CD8-positive, alpha-beta memory T cell (primary cell): ENCODE measurements around the gene PNLIP. TPM values are rescaled to one million over a fixed set of nuclear protein-coding genes. Genes with fewer than 3 reads are reported as not detected.

Source experiments
- CTCF ChIA-PET: fragments of 350-600 bp; sonication (Branson Sonifier 250); formaldehyde crosslinking; loops from one replicate; lab custom pipeline; 2021; ENCODE audit warnings: antibody characterized with exemption; lab: Charles Lee
- POLR2A ChIA-PET: fragments of 350-600 bp; sonication (Branson Sonifier 250); formaldehyde crosslinking; loops from one replicate; lab custom pipeline; 2021; ENCODE audit warnings: antibody characterized with exemption; lab: Charles Lee
- DNase-seq, 5 donors: peaks; one replicate each; pipeline versions ENCODE4 v3.0.0 to v3.0.0-alpha.2; 2020 to 2022; ENCODE audit warnings: mixed read lengths in 1 of 5
- H3K27ac ChIP-seq: one replicate; pipeline ENCODE4 v1.7.0; 2013; ENCODE audit warnings: low read depth, mild to moderate bottlenecking, low read length, moderate library complexity
- H3K27me3 ChIP-seq: 2 replicates; pipeline ENCODE4 v1.7.0; 2013; ENCODE audit warnings: low read length, mild to moderate bottlenecking; ENCODE audit not compliant: insufficient read depth, poor library complexity, severe bottlenecking
- H3K36me3 ChIP-seq: 2 replicates; pipeline ENCODE4 v1.7.0; 2013; ENCODE audit warnings: mild to moderate bottlenecking, low read length, moderate library complexity; ENCODE audit not compliant: insufficient read depth
- H3K4me1 ChIP-seq: 2 replicates; pipeline ENCODE4 v1.7.0; 2013; ENCODE audit warnings: mild to moderate bottlenecking, low read length, moderate library complexity; ENCODE audit not compliant: insufficient read depth
- H3K4me3 ChIP-seq: 2 replicates; pipeline ENCODE4 v1.7.0; 2013; ENCODE audit warnings: mild to moderate bottlenecking, low read length
- H3K9me3 ChIP-seq: 2 replicates; pipeline ENCODE4 v1.7.0; 2013; ENCODE audit warnings: mild to moderate bottlenecking, low read length
- H3K27ac Mint-ChIP-seq, 8 donors: one replicate each; pipeline ENCODE4 v1.8.0; 2020 to 2021; ENCODE audit warnings: mixed read lengths in 8 of 8, mild to moderate bottlenecking in 6 of 8, inconsistent platforms in 3 of 8, moderate library complexity in 3 of 8
- H3K27me3 Mint-ChIP-seq, 2 donors: one replicate each; pipeline ENCODE4 v1.8.0; 2020 to 2021; ENCODE audit warnings: mixed read lengths in 2 of 2, mild to moderate bottlenecking in 1 of 2, moderate library complexity in 1 of 2
- H3K36me3 Mint-ChIP-seq, 3 donors: one replicate each; pipeline ENCODE4 v1.8.0; 2020 to 2021; ENCODE audit warnings: mixed read lengths in 3 of 3, inconsistent platforms in 1 of 3, mild to moderate bottlenecking in 1 of 3
- H3K4me1 Mint-ChIP-seq, 3 donors: one replicate each; pipeline ENCODE4 v1.8.0; 2020 to 2021; ENCODE audit warnings: mixed read lengths in 3 of 3, inconsistent platforms in 1 of 3, mild to moderate bottlenecking in 1 of 3
- H3K4me3 Mint-ChIP-seq, 7 donors: one replicate each; pipeline ENCODE4 v1.8.0; 2020 to 2021; ENCODE audit warnings: mixed read lengths in 7 of 7, mild to moderate bottlenecking in 6 of 7, moderate library complexity in 4 of 7, inconsistent platforms in 2 of 7
- H3K9me3 Mint-ChIP-seq, 5 donors: one replicate each; pipeline ENCODE4 v1.8.0; 2020 to 2022; ENCODE audit warnings: mixed read lengths in 5 of 5, mild to moderate bottlenecking in 3 of 5, moderate library complexity in 2 of 5, inconsistent platforms in 1 of 5
- polyA plus RNA-seq: library from polyadenylated mRNA; unstranded; fragments of 300-500 nt; fragmentation: Illumina TruSeq; gene quantifications from one replicate; pipeline ENCODE4 v1.2.3, GENCODE V29; 2021
- total RNA-seq, 2 experiments: library from RNA; stranded (reverse); gene quantifications; one replicate each; pipeline ENCODE4 v1.2.3, GENCODE V29; 2021

The PNLIP gene
- total and polyA plus RNA-seq, 3 experiments from 2014 or later = not detected

- Histone ChIP-seq H3K9me3 (no peaks in the 10 kb centered on the region), H3K4me3 (no peak overlapping the region), H3K36me3 (no peaks in the 10 kb centered on the region), H3K27me3 (no peaks in the 10 kb centered on the region), H3K4me1 (no peaks in the 10 kb centered on the region), H3K27ac (no peak overlapping the region)
- no peak overlapping the region for H3K4me3 Mint-ChIP-seq
- peaks cover 0 to 5% (median 2%) of the 10 kb centered on the region in 5 donors for H3K9me3 Mint-ChIP-seq
- no peaks in the 10 kb centered on the region for H3K4me1 Mint-ChIP-seq
- no peaks in the 10 kb centered on the region for H3K36me3 Mint-ChIP-seq
- DNase-seq = no peak
- no peak overlapping the region for H3K27ac Mint-ChIP-seq
- no peaks in the 10 kb centered on the region for H3K27me3 Mint-ChIP-seq
- CTCF ChIA-PET = no interaction called here
- POLR2A ChIA-PET = no interaction called here
These were observed 8.9 kb downstream of the PNLIP start for GRCh38 chr10:116554628-116555027.

- Mint-ChIP-seq H3K27ac (no peak overlapping the region), H3K9me3 (peaks cover 0 to 5% (median 2%) of the 10 kb centered on the region in 5 donors), H3K36me3 (no peaks in the 10 kb centered on the region), H3K27me3 (no peaks in the 10 kb centered on the region), H3K4me3 (no peak overlapping the region), H3K4me1 (no peaks in the 10 kb centered on the region)
- Histone ChIP-seq H3K36me3 (no peaks in the 10 kb centered on the region), H3K9me3 (no peaks in the 10 kb centered on the region), H3K27me3 (no peaks in the 10 kb centered on the region), H3K4me3 (no peak overlapping the region), H3K27ac (no peak overlapping the region), H3K4me1 (no peaks in the 10 kb centered on the region)
- ChIA-PET CTCF (no interaction called here), POLR2A (no interaction called here)
- DNase-seq = no peak
These were observed 10.1 kb downstream of the PNLIP start for GRCh38 chr10:116555880-116556279.

DNA sequence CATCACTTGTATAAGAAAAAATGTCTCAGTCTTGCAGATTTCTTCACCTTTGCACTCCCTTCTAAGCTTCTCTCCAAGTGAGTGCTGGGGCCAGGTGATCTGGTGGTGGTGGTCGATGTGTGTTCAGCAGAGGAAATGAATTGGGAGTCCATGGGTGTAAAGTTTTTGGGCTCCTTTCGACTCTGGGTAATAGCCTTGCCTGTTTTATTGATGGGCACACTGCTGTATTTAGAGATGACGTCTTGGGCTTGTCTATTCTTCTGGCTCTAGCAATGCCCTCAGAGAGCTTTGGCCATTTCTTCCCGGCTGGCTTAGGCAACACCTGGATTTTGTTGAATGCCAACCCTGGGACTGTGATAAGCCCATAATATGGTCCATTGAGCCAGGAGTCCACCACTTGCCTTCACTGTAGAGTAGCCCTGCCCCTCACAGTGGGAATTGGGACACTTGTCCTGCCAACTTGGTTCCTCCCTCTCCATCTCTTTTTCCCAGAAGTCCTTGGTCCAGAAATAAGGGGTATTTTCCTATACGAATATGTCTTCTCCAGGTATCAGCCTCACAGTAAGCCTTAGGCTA lies 11.7 kb downstream of the PNLIP start:
- H3K4me3 Mint-ChIP-seq = no peak overlapping the region
- Histone ChIP-seq H3K9me3 (no peaks in the 10 kb centered on the region), H3K4me1 (no peaks in the 10 kb centered on the region), H3K36me3 (no peaks in the 10 kb centered on the region), H3K4me3 (no peak overlapping the region), H3K27me3 (no peaks in the 10 kb centered on the region), H3K27ac (no peak overlapping the region)
- H3K4me1 Mint-ChIP-seq = no peaks in the 10 kb centered on the region
- no peaks in the 10 kb centered on the region for H3K27me3 Mint-ChIP-seq
- H3K27ac Mint-ChIP-seq = no peak overlapping the region
- ChIA-PET CTCF (no interaction called here), POLR2A (no interaction called here)
- DNase-seq = no peak
- H3K9me3 Mint-ChIP-seq = peaks cover 0 to 5% (median 4%) of the 10 kb centered on the region in 5 donors
- peaks cover 0 to 2% (median 0%) of the 10 kb centered on the region in 3 donors for H3K36me3 Mint-ChIP-seq

DNA sequence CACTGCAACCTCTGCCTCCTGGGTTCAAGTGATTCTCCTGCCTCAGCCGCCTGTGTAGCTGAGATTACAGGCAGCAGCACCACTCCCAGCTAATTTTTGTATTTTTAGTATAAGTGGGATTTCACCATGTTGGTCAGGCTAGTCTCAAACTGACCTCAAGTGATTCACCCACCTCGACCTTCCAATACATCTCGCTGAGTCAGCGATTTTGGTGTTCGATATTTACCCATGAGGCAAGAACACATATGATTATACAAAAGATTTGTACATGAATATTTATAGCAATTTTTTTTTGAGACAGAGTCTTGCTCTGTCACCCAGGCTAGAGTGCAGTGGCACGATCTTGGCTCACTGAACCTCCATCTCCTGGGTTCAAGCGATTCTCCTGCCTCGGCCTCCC lies 19.8 kb downstream of the PNLIP start:
- H3K4me3 ChIP-seq = no peak overlapping the region
- CTCF ChIA-PET = no interaction called here
- H3K9me3 ChIP-seq = no peaks in the 10 kb centered on the region
- H3K4me1 ChIP-seq = no peaks in the 10 kb centered on the region
- H3K4me3 Mint-ChIP-seq = no peak overlapping the region
- no peaks in the 10 kb centered on the region for H3K27me3 ChIP-seq
- DNase-seq = no peak
- peaks cover 0 to 2% (median 0%) of the 10 kb centered on the region in 3 donors for H3K36me3 Mint-ChIP-seq
- H3K27ac ChIP-seq = no peak overlapping the region
- no peaks in the 10 kb centered on the region for H3K27me3 Mint-ChIP-seq
- POLR2A ChIA-PET = no interaction called here
- H3K36me3 ChIP-seq = no peaks in the 10 kb centered on the region
- no peaks in the 10 kb centered on the region for H3K4me1 Mint-ChIP-seq
- H3K27ac Mint-ChIP-seq = no peak overlapping the region
- peaks cover 0 to 11% (median 0%) of the 10 kb centered on the region in 5 donors for H3K9me3 Mint-ChIP-seq

DNA sequence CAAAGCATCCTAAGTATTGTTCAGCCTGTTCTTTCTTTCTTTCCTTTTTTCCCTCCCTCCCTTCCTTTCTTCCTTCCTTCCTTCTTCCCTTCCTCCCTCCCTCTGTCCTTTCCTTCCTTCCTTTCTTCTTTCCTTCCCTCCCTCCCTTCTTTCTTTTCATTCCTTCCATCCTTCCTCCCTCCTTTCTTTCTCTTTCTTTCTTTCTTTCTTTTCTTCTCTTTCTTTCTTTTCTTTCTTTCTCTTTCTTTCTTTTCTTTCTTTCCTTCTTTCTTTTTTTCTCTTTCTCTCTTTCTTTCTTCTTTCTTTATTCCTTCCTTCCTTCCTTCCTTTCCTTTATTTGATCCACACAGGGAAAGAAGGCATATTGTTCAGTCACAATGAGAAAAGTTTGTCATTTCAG lies 21.2 kb downstream of the PNLIP start:
- H3K9me3 Mint-ChIP-seq = peaks cover 0 to 11% (median 0%) of the 10 kb centered on the region in 5 donors
- no peaks in the 10 kb centered on the region for H3K4me1 Mint-ChIP-seq
- no peak overlapping the region for H3K27ac ChIP-seq
- H3K4me1 ChIP-seq = no peaks in the 10 kb centered on the region
- no peak overlapping the region for H3K27ac Mint-ChIP-seq
- H3K27me3 Mint-ChIP-seq = no peaks in the 10 kb centered on the region
- CTCF ChIA-PET = no interaction called here
- no peak for DNase-seq
- H3K4me3 ChIP-seq = no peak overlapping the region
- peaks cover 0 to 2% (median 0%) of the 10 kb centered on the region in 3 donors for H3K36me3 Mint-ChIP-seq
- no peak overlapping the region for H3K4me3 Mint-ChIP-seq
- H3K27me3 ChIP-seq = no peaks in the 10 kb centered on the region
- H3K36me3 ChIP-seq = no peaks in the 10 kb centered on the region
- H3K9me3 ChIP-seq = no peaks in the 10 kb centered on the region
- POLR2A ChIA-PET = no interaction called here

GRCh38 chr10:116567335-116567734 lies 21.6 kb downstream of the PNLIP start:
- no peak for DNase-seq
- POLR2A ChIA-PET = no interaction called here
- no peak overlapping the region for H3K4me3 Mint-ChIP-seq
- peaks cover 0 to under 1% (median 0%) of the 10 kb centered on the region in 3 donors for H3K36me3 Mint-ChIP-seq
- H3K9me3 ChIP-seq = no peaks in the 10 kb centered on the region
- peaks cover 0 to 8% (median 0%) of the 10 kb centered on the region in 5 donors for H3K9me3 Mint-ChIP-seq
- no peak overlapping the region for H3K4me3 ChIP-seq
- no peaks in the 10 kb centered on the region for H3K27me3 ChIP-seq
- H3K27ac Mint-ChIP-seq = no peak overlapping the region
- no peaks in the 10 kb centered on the region for H3K27me3 Mint-ChIP-seq
- H3K27ac ChIP-seq = no peak overlapping the region
- H3K4me1 ChIP-seq = no peaks in the 10 kb centered on the region
- no peaks in the 10 kb centered on the region for H3K4me1 Mint-ChIP-seq
- H3K36me3 ChIP-seq = no peaks in the 10 kb centered on the region
- CTCF ChIA-PET = no interaction called here

- Mint-ChIP-seq H3K4me3 (no peak overlapping the region), H3K27me3 (no peaks in the 10 kb centered on the region), H3K4me1 (no peaks in the 10 kb centered on the region), H3K27ac (no peak overlapping the region), H3K36me3 (no peaks in the 10 kb centered on the region), H3K9me3 (peaks cover 0 to 6% (median 4%) of the 10 kb centered on the region in 5 donors)
- CTCF ChIA-PET = no interaction called here
- no peak overlapping the region for H3K4me3 ChIP-seq
- POLR2A ChIA-PET = no interaction called here
- no peaks in the 10 kb centered on the region for H3K27me3 ChIP-seq
- no peak overlapping the region for H3K27ac ChIP-seq
- H3K4me1 ChIP-seq = no peaks in the 10 kb centered on the region
- H3K9me3 ChIP-seq = no peaks in the 10 kb centered on the region
- no peaks in the 10 kb centered on the region for H3K36me3 ChIP-seq
- no peak for DNase-seq
These were observed 29.1 kb downstream of the PNLIP start for GRCh38 chr10:116574797-116575196.

- Mint-ChIP-seq H3K36me3 (no peaks in the 10 kb centered on the region), H3K4me3 (no peak overlapping the region), H3K27me3 (peaks cover 0 to 2% of the 10 kb centered on the region in 2 donors), H3K9me3 (peaks cover 0 to 21% (median 0%) of the 10 kb centered on the region in 5 donors), H3K27ac (no peak overlapping the region), H3K4me1 (no peaks in the 10 kb centered on the region)
- no peak overlapping the region for H3K4me3 ChIP-seq
- H3K27me3 ChIP-seq = no peaks in the 10 kb centered on the region
- POLR2A ChIA-PET = no interaction called here
- no peaks in the 10 kb centered on the region for H3K9me3 ChIP-seq
- CTCF ChIA-PET = no interaction called here
- H3K27ac ChIP-seq = no peak overlapping the region
- H3K4me1 ChIP-seq = no peaks in the 10 kb centered on the region
- H3K36me3 ChIP-seq = no peaks in the 10 kb centered on the region
- no peak for DNase-seq
These were observed 42.3 kb downstream of the PNLIP start for GRCh38 chr10:116587878-116588591.
